GM19328 (cell line): Measurements from ENCODE around the gene KIF16B.

Experiments used
- ATAC-seq: cut with Tn5 transposase; IDR thresholded peaks from one replicate; pipeline ENCODE4 v1.9.1; 2021; ENCODE audit warnings: mild to moderate bottlenecking, moderate library complexity; ENCODE audit not compliant: unreplicated experiment

The KIF16B gene

GRCh38 chr20:16560216-16560615, 13.0 kb downstream of the KIF16B start:
- no peak for ATAC-seq

GRCh38 chr20:16556301-16556700, 16.9 kb downstream of the KIF16B start:
- no peak for ATAC-seq

GRCh38 chr20:16555754-16556153, 17.5 kb downstream of the KIF16B start:
- ATAC-seq: no peak

GRCh38 chr20:16554766-16555543, 18.3 kb downstream of the KIF16B start:
- ATAC-seq: no peak

GRCh38 chr20:16553684-16554083, 19.6 kb downstream of the KIF16B start:
- ATAC-seq: no peak

GRCh38 chr20:16553101-16553500, 20.1 kb downstream of the KIF16B start:
- no peak for ATAC-seq

GRCh38 chr20:16552015-16552414, 21.2 kb downstream of the KIF16B start:
- ATAC-seq: no peak

GRCh38 chr20:16551607-16552006, 21.6 kb downstream of the KIF16B start:
- ATAC-seq: no peak

GRCh38 chr20:16548068-16548672, 25.1 kb downstream of the KIF16B start:
- no peak for ATAC-seq

GRCh38 chr20:16544949-16545348, 28.3 kb downstream of the KIF16B start:
- no peak for ATAC-seq

- ATAC-seq: no peak
These were observed 30.8 kb downstream of the KIF16B start for GRCh38 chr20:16542477-16542876.

GRCh38 chr20:16541878-16542277, 31.4 kb downstream of the KIF16B start:
- no peak for ATAC-seq

- ATAC-seq: no peak
These were observed 32.0 kb downstream of the KIF16B start for GRCh38 chr20:16541226-16541625.

GRCh38 chr20:16539280-16540021, 33.8 kb downstream of the KIF16B start:
- ATAC-seq: no peak

- no peak for ATAC-seq
These were observed 34.5 kb downstream of the KIF16B start for GRCh38 chr20:16538779-16539178.

GRCh38 chr20:16537918-16538317, 35.3 kb downstream of the KIF16B start:
- no peak for ATAC-seq

GRCh38 chr20:16537025-16537665, 36.1 kb downstream of the KIF16B start:
- ATAC-seq: no peak

GRCh38 chr20:16535277-16535676, 38.0 kb downstream of the KIF16B start:
- no peak for ATAC-seq

- no peak for ATAC-seq
These were observed 39.7 kb downstream of the KIF16B start for GRCh38 chr20:16533502-16533901.

GRCh38 chr20:16531485-16531884, 41.8 kb downstream of the KIF16B start:
- no peak for ATAC-seq

- ATAC-seq: no peak
These were observed 43.0 kb downstream of the KIF16B start for GRCh38 chr20:16530201-16530681.
